Activated B cell treated with CpG ODN at 0.5 μM for 24 hours (primary cell): Measurements from ENCODE around the gene FGF11. TPM values are rescaled to one million over a fixed set of nuclear protein-coding genes. Genes with fewer than 3 reads are reported as not detected.
A peak's percentile ranks its signal among the peaks of the same experiment; 100 is the strongest.

ENCODE experiments used
- ATAC-seq: fragments of 200-7000 bp; cut with Tn5 transposase; one replicate; pipeline ENCODE4 v1.10.0; 2021; ENCODE audit warnings: low read depth, mild to moderate bottlenecking, moderate library complexity
- CTCF ChIA-PET: fragments of 350-600 bp; sonication (Branson Sonifier 250); formaldehyde crosslinking; loops from one replicate; lab custom pipeline; 2021; ENCODE audit warnings: antibody characterized with exemption; lab: Charles Lee
- POLR2A ChIA-PET: fragments of 350-600 bp; sonication (Branson Sonifier 250); formaldehyde crosslinking; loops from one replicate; lab custom pipeline; 2021; ENCODE audit warnings: antibody characterized with exemption; lab: Charles Lee
- DNase-seq: peaks from one replicate; pipeline ENCODE4 v3.0.0; 2022
- H3K27ac Mint-ChIP-seq: one replicate; pipeline ENCODE4 v1.8.0; 2020; ENCODE audit warnings: mixed read lengths
- H3K27me3 Mint-ChIP-seq: one replicate; pipeline ENCODE4 v1.8.0; 2021; ENCODE audit warnings: mixed read lengths
- H3K36me3 Mint-ChIP-seq: one replicate; pipeline ENCODE4 v1.8.0; 2021; ENCODE audit warnings: low read depth, mixed read lengths
- H3K4me1 Mint-ChIP-seq: one replicate; pipeline ENCODE4 v1.8.0; 2021; ENCODE audit warnings: mixed read lengths
- H3K4me3 Mint-ChIP-seq: one replicate; pipeline ENCODE4 v1.8.0; 2020; ENCODE audit warnings: mild to moderate bottlenecking, mixed read lengths
- H3K9me3 Mint-ChIP-seq: one replicate; pipeline ENCODE4 v1.8.0; 2020; ENCODE audit warnings: mixed read lengths
- intact Hi-C: fragments of 100-400 bp; cut with micrococcal nuclease; formaldehyde crosslinking; loops from one replicate; pipeline ENCODE4 v1.15.1; 2024
- total RNA-seq: library from RNA; stranded (reverse); gene quantifications from 2 replicates; pipeline ENCODE4 v1.2.3, GENCODE V29; 2022
- TF ChIP-seq, protein P1 (sequence below): fragments of 200-600 bp; IDR thresholded peaks from one replicate; pipeline ENCODE4 v1.8.0; 2022; ENCODE audit warnings: antibody characterized with exemption, mild to moderate bottlenecking

Gene FGF11
- total RNA-seq, 1 donor from 2014 or later: 2.8 TPM

DNA sequence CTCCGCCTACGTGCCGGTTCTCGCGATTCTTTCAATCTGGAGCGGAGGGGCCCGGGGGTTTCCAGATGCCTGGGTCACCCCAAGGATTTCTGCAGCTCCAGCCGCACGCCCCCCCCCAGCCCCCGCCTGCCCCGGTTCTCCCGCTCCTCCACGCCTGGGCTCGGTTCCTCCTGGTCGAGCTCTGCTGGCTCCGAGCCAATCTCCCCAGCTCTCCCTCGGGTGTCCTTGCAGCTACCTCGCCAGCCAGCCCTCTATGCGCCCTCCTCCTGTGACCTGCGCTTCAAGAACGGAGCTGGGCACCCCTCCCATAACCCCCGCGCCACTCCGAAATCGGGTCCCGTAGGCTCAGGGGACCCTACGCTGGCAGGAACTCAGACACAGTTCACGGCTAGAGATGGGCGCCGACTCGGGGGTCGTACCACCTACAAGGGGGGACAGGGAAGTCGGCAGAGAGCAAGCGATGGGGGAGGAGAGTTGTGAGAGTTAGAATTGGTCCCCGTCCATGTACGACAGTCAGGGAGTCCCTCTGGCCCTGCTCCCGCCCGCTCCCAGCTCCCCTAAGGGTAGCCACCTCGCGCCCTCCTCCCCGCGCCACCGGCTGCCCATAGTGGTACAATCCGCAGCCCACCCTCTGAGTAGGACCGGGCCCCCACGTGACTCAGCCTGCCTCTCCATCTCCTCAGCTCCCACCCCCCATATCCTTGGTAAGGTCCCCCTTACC lies 961 bp downstream of the FGF11 start:
- H3K27ac Mint-ChIP-seq: no peak overlapping the region
- ATAC-seq (no peak), DNase-seq (peak; percentile 35)
- no peaks in the 10 kb centered on the region for H3K9me3 Mint-ChIP-seq
- TF ChIP-seq, protein P1, sequence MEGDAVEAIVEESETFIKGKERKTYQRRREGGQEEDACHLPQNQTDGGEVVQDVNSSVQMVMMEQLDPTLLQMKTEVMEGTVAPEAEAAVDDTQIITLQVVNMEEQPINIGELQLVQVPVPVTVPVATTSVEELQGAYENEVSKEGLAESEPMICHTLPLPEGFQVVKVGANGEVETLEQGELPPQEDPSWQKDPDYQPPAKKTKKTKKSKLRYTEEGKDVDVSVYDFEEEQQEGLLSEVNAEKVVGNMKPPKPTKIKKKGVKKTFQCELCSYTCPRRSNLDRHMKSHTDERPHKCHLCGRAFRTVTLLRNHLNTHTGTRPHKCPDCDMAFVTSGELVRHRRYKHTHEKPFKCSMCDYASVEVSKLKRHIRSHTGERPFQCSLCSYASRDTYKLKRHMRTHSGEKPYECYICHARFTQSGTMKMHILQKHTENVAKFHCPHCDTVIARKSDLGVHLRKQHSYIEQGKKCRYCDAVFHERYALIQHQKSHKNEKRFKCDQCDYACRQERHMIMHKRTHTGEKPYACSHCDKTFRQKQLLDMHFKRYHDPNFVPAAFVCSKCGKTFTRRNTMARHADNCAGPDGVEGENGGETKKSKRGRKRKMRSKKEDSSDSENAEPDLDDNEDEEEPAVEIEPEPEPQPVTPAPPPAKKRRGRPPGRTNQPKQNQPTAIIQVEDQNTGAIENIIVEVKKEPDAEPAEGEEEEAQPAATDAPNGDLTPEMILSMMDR: no peak
- H3K4me3 Mint-ChIP-seq: peak overlapping the region; percentile 75
- H3K36me3 Mint-ChIP-seq: peaks cover 4% of the 10 kb centered on the region
- ChIA-PET CTCF (interaction anchor here (1.1 kb wide), 1 partner anchor 84 kb away, joined by 3 read pairs; no protein-coding TSS in a partner anchor), POLR2A (interaction anchor here (0.6 to 3.3 kb wide), 12 partner anchors 35 to 395 kb away, joined by 3 to 30 read pairs (median 4); partner anchors contain the start of genes POLR2A, TMEM256 and TMEM95)
- intact Hi-C loops: no loop called here
- peaks cover 47% of the 10 kb centered on the region for H3K27me3 Mint-ChIP-seq
- H3K4me1 Mint-ChIP-seq: peaks cover 58% of the 10 kb centered on the region

DNA sequence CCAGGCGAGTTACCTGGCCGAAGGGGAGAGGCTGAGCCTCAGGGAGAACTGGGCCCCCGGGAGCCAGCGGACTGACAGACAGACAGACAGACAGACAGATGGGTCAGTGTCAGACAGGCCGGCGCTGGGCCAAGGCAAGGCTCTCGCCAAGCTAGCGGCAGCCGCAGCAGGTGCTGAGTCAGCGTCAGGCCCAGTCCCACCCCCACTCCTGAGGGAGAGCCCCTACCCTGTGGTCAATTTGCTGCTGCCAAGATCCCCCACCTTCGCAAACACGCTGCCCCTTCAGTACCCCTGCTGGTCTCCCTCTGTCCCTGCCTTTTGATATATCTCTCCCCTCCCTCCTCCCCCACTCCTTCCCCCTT lies 1.5 kb downstream of the FGF11 start:
- Mint-ChIP-seq H3K36me3 (peaks cover 4% of the 10 kb centered on the region), H3K27ac (no peak overlapping the region), H3K4me1 (peaks cover 61% of the 10 kb centered on the region), H3K27me3 (peaks cover 52% of the 10 kb centered on the region), H3K4me3 (no peak overlapping the region), H3K9me3 (no peaks in the 10 kb centered on the region)
- ChIA-PET POLR2A (interaction anchor here (0.6 to 3.3 kb wide), 8 partner anchors 38 to 253 kb away, joined by 3 to 30 read pairs (median 4); partner anchors contain the start of genes MPDU1 and POLR2A), CTCF (interaction anchor here (1.0 kb wide), 1 partner anchor 84 kb away, joined by 4 read pairs; no protein-coding TSS in a partner anchor)
- DNase-seq (peak; percentile 32), ATAC-seq (no peak)
- TF ChIP-seq, protein P1: no peak
- intact Hi-C loops: no loop called here

DNA sequence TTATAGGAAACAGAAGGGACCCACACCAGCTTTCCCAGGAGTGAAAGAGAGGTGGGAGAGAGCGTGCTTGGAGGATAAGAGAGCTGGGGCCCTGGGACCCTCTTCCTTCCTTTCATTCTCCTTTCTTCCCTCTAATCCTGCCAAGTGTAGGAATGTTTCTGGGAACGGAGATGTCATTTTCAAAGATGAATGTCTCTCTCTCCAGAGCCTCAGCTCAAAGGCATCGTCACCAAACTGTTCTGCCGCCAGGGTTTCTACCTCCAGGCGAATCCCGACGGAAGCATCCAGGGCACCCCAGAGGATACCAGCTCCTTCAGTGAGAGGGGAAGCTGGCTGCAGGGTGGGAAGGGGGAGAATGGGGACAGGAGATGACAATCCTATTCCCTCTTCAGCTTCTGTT lies 2.0 kb downstream of the FGF11 start:
- DNase-seq: no peak
- Mint-ChIP-seq H3K4me1 (peaks cover 61% of the 10 kb centered on the region), H3K9me3 (no peaks in the 10 kb centered on the region), H3K4me3 (no peak overlapping the region), H3K36me3 (peaks cover 3% of the 10 kb centered on the region), H3K27me3 (peaks cover 54% of the 10 kb centered on the region), H3K27ac (no peak overlapping the region)
- TF ChIP-seq, protein P1: no peak
- intact Hi-C loops: no loop called here
- ChIA-PET CTCF (interaction anchor here (1.0 kb wide), 1 partner anchor 85 kb away, joined by 4 read pairs; no protein-coding TSS in a partner anchor), POLR2A (interaction anchor here (0.6 to 3.3 kb wide), 7 partner anchors 37 to 254 kb away, joined by 3 to 30 read pairs (median 4); partner anchors contain the start of genes MPDU1 and POLR2A)
- no peak for ATAC-seq

DNA sequence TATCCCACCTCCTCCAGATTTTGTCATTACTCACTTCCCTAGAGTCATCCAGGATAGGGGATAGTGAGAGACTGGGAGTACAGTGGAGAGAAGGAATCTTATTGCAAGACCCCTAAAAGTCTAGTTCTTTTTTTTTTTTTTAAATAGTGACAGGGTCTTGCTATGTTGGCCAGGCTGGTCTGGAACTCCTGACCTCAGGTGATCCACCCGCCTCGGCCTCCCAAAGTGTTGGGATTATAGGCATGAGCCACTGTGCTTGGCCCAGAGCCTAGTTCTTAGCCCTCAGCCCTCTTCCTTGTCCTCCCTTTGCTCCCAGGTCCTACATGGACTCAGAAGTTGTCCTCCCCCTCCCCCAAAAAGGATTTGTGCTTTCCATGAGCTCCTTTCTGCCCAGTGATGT lies 2.8 kb downstream of the FGF11 start:
- CTCF ChIA-PET: no interaction called here
- intact Hi-C loops: no loop called here
- Mint-ChIP-seq H3K9me3 (no peaks in the 10 kb centered on the region), H3K4me1 (peaks cover 57% of the 10 kb centered on the region), H3K4me3 (no peak overlapping the region), H3K36me3 (peaks cover 3% of the 10 kb centered on the region), H3K27ac (no peak overlapping the region), H3K27me3 (peaks cover 60% of the 10 kb centered on the region)
- no peak for ATAC-seq
- TF ChIP-seq, protein P1: no peak
- POLR2A ChIA-PET: interaction anchor here (3.3 kb wide), 1 partner anchor 42 kb away, joined by 30 read pairs; the partner anchor contains the start of gene POLR2A
- no peak for DNase-seq
